ENCODE data around the gene AFAP1L1. TPM values are rescaled to one million over a fixed set of nuclear protein-coding genes. Genes with fewer than 3 reads are reported as not detected.
A peak's percentile ranks its signal among the peaks of the same experiment; 100 is the strongest.

The AFAP1L1 gene
- 0.44 TPM in 1 of 2 replicates, not detected in the other for total RNA-seq

GRCh38 chr5:149271716-149272563 lies at the start of gene AFAP1L1:
TSS of gene AFAP1L1 (plus strand) at chr5:149271859. CDS start at chr5:149271969, 110 bp downstream.
- no peak within 1 kb of the TSS for H3K27ac Mint-ChIP-seq
- peaks cover 9% of the 10 kb centered on the region for H3K4me1 Mint-ChIP-seq
- peak within 1 kb of the TSS; percentile 85 for H3K4me3 Mint-ChIP-seq
- intact Hi-C loops (cut with micrococcal nuclease) = loop anchor here (5.0 to 10.0 kb wide), 2 partner anchors 75 to 537 kb away; partner anchors contain the start of gene GRPEL2
- H3K9me3 Mint-ChIP-seq = peaks cover 17% of the 10 kb centered on the region
- TF ChIP-seq, protein P1, sequence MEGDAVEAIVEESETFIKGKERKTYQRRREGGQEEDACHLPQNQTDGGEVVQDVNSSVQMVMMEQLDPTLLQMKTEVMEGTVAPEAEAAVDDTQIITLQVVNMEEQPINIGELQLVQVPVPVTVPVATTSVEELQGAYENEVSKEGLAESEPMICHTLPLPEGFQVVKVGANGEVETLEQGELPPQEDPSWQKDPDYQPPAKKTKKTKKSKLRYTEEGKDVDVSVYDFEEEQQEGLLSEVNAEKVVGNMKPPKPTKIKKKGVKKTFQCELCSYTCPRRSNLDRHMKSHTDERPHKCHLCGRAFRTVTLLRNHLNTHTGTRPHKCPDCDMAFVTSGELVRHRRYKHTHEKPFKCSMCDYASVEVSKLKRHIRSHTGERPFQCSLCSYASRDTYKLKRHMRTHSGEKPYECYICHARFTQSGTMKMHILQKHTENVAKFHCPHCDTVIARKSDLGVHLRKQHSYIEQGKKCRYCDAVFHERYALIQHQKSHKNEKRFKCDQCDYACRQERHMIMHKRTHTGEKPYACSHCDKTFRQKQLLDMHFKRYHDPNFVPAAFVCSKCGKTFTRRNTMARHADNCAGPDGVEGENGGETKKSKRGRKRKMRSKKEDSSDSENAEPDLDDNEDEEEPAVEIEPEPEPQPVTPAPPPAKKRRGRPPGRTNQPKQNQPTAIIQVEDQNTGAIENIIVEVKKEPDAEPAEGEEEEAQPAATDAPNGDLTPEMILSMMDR (IDR thresholded peaks at IDR 0.05) = no peak
- ChIA-PET CTCF (no interaction called here), POLR2A (no interaction called here)
- H3K27me3 Mint-ChIP-seq = peaks cover 51% of the 10 kb centered on the region
- H3K36me3 Mint-ChIP-seq (ENCODE audit: low read depth) = peaks cover 10% of the 10 kb centered on the region
- no peak for DNase-seq
- ATAC-seq (ENCODE audit: low read depth) = peak; percentile 40

DNA sequence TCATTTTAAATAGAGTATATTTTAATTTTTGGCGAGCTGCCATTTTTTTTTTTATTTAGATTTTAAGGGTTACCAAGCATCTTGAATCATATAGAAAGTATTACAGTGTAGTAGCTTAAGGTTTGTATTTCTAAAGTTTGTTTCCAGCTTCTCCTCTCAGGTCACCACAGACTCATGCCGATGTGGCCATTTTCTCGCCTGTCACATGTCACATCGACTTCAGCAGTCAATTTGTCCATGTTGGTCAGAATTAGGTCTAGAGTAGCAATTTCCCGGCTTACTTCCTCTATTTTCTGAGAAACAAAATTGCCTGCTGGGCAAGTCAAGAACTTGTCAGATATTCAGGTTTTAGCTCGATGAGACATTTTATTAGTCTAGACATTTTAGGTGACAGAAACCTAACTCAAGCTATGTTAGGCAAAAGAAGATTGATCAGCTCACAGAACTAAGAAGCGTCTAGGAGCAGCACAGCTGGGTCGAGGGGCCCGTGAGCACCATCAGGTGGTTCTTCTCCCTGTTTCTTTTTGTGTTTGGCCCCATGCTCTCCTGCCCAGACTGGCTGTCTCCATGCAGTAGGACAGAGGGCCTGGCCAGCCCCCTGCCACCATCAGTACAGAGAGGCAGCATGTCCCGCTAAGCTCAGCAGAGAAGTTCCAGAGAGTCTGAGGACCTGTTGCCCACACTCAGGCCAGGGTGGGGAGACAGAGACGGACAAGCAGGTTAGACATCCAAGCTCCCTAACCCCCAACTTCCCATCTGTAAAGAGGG lies 48.4 kb upstream of the AFAP1L1 start:
- H3K4me1 Mint-ChIP-seq = no peaks in the 10 kb centered on the region
- peaks cover 15% of the 10 kb centered on the region for H3K27me3 Mint-ChIP-seq
- ChIA-PET CTCF (no interaction called here), POLR2A (interaction anchor here (0.6 kb wide), 1 partner anchor 11 kb away, joined by 6 read pairs; no protein-coding TSS in a partner anchor)
- TF ChIP-seq, protein P1 (IDR thresholded peaks at IDR 0.05) = no peak
- H3K4me3 Mint-ChIP-seq = no peak overlapping the region
- intact Hi-C loops (cut with micrococcal nuclease) = no loop called here
- H3K36me3 Mint-ChIP-seq (ENCODE audit: low read depth) = no peaks in the 10 kb centered on the region
- ATAC-seq (ENCODE audit: low read depth) = no peak
- no peak overlapping the region for H3K27ac Mint-ChIP-seq
- H3K9me3 Mint-ChIP-seq = no peaks in the 10 kb centered on the region
- no peak for DNase-seq

GRCh38 chr5:149224282-149224681 lies 47.4 kb upstream of the AFAP1L1 start:
- H3K4me1 Mint-ChIP-seq = no peaks in the 10 kb centered on the region
- intact Hi-C loops (cut with micrococcal nuclease) = no loop called here
- no peak overlapping the region for H3K4me3 Mint-ChIP-seq
- ATAC-seq (ENCODE audit: low read depth) (no peak), DNase-seq (no peak)
- H3K36me3 Mint-ChIP-seq (ENCODE audit: low read depth) = no peaks in the 10 kb centered on the region
- POLR2A ChIA-PET = no interaction called here
- CTCF ChIA-PET = no interaction called here
- H3K27ac Mint-ChIP-seq = no peak overlapping the region
- H3K9me3 Mint-ChIP-seq = no peaks in the 10 kb centered on the region
- TF ChIP-seq, protein P1 (IDR thresholded peaks at IDR 0.05) = no peak
- H3K27me3 Mint-ChIP-seq = peaks cover 15% of the 10 kb centered on the region

DNA sequence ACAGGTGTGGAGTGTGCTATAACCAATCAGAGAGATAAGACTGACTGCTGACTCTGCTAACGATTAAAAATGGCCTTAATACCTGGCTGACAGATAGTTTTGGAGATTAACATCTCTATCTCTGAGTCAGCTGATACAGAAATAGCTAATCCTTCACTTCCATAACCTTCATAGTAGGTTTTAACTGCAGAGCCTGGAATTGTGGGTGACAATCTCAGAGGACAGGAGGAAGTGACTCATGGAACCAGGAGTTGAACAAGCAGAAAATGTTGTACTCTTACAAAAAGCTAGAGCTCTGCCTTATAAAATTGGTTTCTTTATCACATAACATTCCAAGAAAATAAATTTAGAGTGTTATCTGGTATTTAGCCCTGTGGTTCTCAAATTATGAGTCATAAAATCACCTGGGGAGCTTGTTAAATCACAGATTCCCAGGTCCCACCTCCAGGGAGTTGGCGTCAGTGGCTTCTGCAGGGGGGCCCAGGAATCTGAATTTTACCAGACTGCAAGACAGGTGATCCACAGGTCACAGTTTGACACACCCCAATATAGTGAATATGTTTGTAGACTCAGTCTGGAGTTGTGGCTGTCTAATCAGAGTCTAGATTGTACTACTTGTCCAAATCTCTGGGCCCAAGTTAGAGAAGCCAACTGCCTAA lies 44.4 kb upstream of the AFAP1L1 start:
- Mint-ChIP-seq H3K36me3 (ENCODE audit: low read depth) (no peaks in the 10 kb centered on the region), H3K4me3 (no peak overlapping the region), H3K27ac (no peak overlapping the region), H3K4me1 (no peaks in the 10 kb centered on the region), H3K27me3 (peaks cover 20% of the 10 kb centered on the region), H3K9me3 (no peaks in the 10 kb centered on the region)
- ChIA-PET POLR2A (no interaction called here), CTCF (no interaction called here)
- DNase-seq (no peak), ATAC-seq (ENCODE audit: low read depth) (no peak)
- intact Hi-C loops (cut with micrococcal nuclease) = no loop called here
- TF ChIP-seq, protein P1 (IDR thresholded peaks at IDR 0.05) = no peak
